HG02840 (cell line): ENCODE measurements around the gene CLDN9.

ENCODE experiments used
- ATAC-seq: cut with Tn5 transposase; IDR thresholded peaks from one replicate; pipeline ENCODE4 v1.9.1; 2021; ENCODE audit warnings: mild to moderate bottlenecking, moderate library complexity, moderate number of reproducible peaks; ENCODE audit not compliant: unreplicated experiment, low FRiP score

CLDN9 gene

DNA sequence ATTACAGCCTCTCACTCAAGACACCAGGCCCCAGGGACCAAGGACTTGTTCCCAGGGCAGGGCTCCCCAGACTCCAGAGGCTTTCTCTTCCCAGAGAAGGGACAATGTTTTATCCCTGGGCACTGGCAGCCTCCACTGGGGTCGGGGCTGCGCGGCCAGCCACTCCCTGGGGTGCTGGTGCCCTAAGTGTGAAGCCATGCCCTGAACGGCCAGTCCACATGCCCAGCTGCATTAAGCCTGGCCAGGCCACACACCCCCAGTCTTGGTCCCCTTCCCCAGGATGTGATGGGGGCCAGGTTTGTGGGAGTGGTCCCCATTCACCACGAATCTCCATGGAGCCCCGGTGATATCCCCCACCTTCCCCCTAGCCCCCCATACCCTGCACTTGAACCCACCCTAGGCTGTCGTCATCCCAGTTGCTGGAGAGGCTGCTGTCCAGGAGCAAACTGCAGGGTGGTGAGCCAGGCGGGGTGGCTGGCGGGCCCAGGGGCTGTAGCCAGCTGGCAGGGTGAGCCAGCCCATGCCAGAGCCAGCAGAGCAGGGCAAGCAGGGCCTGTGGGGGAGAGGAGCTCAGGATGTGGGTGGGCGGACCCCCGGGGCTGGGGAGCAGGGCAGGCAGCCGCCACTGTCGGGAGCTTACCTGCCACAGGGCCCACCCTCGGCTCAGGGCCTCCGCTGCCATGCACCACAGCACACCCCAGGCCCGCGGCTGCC lies 39.0 kb upstream of the CLDN9 start:
- ATAC-seq = no peak

DNA sequence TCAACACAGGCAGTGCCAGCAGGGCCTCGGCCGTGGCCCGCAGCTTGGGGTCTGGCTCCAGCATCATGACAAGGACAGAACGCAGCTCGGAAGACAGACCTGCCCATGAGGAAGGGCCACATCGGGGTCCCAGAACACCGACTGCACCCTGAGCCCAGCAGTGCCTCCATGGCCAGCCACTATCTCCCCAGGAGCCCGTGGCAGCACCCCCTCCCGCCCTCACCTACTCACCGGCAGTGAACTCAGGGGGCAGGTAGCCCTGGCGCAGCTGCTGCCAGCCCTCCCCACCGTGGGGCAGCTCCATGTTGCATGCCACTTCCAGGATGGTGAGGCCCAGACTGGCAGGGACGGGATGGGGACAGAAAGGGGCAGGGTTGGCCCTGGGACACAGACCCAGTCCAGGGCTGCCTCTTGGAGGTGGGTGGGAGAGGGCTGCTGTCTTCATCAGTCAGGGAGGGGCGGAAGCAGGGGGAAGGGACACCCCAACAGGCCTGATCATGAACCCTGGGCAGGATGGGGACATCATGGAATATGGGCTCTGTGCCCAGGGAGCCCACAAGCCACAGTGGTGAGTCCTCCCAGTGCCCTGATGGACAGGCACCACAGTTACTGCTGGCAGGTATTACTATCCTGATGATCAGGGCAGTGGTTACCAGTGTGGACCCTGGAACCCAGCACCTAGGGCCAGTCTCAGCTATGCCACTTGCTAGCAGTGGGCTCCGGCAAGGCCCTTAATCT lies 38.2 kb upstream of the CLDN9 start:
- no peak for ATAC-seq

DNA sequence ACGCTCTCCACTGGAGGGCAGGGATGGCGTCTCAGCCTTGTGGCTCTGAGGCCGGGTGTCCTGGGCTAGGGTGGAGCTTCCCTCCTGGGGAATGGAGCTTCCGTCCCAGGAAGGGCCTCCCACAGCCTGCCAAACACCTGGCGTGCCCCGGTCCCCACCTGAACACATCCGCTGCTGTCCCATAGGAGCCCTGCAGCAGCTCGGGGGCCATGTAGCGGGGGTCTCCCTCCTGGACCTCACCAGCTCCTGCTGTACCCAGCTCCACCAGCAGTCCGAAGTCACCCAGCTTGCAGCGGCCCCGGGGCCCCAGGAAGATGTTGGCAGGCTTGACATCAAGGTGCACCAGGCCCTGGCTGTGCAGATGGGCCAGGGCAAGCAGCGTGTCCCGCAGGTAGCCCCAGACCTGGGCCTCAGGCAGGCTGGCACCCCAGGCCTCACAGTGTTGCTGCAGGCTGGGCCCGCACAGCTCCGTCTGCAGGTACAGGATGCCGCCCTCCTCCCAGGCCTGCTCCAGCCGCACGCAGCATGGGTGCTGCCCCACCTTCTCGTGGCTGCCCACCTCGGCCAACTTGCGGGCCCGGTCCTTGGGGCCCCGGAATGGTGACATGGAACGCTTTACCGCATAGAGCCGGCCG lies 37.4 kb upstream of the CLDN9 start:
- ATAC-seq = no peak

DNA sequence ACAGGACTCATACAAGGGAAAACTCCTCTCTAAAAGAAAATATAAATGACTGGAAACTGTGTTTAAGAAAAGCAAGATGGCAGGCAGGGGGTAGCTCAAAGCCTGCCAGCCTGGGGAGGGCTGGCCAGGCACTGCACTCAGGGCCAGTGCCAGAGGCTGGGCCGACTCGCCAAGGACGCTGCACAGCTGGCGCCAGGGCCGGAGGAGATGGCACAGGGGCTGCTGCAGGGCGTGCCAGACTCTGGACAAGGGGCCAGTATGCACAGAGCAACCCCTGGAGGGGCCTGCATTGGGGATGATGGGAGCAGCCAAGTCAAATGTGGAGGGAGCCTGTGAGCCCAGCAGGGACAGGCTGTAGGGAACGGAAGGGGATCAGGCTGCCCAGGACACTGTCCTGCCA lies 36.5 kb upstream of the CLDN9 start:
- ATAC-seq = no peak

DNA sequence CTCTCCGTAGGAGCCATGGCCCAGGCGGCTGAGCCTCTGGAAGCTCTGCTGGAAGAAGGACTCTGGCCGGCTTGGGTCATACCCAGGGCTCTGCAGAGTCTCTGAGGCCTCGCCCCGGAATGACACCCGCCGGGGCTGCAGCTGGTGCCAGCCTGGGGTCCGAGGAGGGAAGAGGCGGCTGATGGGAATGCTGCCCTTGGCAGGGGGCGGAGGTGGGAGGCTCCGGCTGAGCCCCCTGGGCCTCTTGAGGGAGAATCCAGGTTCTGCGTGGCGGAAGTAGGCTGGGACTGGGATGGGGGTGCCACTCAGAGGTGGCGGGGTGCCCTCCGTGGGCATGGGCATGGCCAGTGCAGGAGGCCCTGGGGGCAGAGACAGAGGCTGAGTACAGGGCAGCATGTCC lies 36.0 kb upstream of the CLDN9 start:
- no peak for ATAC-seq

DNA sequence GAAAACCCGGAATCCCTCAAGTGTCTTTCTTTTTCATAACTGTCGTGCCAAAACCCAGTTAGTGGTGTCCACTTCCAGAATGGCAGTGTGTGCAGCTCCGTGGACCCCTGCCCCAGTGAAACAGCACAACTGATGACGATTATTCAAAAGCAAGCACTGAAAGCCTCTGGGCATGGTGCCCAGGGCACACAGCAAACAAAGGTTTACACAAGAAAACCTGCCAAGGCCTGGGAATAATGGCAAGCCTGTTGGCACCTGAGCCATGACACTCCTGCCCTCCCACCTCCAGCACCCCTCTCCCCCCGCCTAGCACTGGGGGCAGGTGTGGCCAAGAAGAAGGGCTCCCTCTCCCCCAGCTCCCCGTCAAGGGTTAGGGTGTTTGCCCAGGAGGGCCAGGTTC lies 35.3 kb upstream of the CLDN9 start:
- no peak for ATAC-seq

DNA sequence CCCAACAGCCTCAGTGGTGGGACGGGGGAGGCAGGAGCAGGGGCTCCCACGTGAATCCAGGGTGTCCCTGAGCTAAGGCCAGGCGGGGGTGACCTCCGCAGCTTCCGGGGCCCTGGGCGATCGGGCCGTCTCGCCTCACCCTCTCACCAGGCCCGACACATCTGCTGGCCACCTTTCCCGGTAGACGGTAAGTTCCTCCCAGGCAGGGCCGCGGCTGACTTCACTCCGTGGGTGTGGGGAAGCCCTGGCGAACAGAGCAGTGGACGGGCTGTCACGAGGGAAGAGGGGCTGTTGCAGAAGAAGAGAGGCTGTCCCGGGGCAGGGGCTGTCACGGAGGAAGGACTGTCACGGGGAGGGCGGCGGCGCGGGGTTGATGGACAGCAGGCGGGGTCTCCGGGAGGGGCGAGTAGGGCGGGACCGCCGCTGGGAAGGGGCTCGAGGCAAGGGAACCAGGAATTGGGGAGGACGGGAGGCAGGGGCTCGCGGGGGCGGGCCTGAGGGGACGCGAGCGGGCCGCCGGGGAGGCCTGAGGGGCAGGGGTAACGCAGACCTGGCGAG lies 33.0 kb upstream of the CLDN9 start:
- peak; percentile 1 for ATAC-seq

DNA sequence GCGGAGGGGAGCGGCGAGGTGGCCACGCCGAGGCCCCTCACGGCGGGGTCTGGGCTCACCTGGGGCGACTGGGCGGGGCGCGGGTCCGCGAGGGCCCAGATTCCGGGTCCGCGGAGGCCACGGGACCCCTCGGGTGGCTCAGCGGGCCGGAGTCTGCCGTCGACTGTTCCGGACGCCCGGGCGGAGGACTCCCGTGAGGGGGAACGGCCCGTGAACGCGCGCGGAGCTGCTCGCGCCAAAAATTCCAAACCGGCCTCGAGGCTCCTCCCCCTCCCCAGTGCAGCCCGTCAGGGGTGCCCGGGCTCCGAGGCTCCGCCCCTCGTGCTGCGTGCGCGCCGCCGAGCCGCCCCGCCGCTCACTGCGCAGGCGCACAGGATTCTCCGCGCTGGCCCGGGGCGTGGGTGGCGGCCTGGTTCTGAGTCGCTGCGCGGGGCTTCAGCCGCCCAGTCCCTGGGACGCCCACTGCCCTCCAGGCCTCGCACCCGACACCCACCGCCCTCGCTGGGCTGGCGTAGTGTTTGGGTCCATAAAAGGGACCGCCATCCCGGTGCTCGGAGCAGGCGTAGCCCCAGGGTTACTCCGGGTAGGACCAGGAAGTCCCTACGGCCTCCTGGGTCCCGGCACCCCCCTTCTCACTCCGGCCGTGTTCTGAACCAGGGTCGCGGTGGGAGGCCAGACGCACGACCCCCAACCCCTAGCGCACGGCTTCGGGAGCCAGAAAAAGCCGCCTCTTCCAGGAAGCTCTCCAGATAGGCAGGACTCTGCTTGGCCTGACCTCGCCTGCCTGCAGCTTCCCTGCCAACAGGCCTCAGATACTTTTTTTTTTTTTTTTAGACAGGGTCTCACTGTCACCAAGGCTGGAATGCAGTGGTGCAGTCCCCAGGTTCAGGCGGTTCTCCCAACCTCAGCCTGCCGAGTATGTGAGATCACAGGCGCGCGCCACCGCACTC lies 32.2 kb upstream of the CLDN9 start, which contains the start of gene PKMYT1:
PKMYT1 (minus strand) TSS at position 220 of the 950 bp plus-strand sequence. CDS start 789 bp downstream, outside the sequence.
- peak; percentile 71 for ATAC-seq

DNA sequence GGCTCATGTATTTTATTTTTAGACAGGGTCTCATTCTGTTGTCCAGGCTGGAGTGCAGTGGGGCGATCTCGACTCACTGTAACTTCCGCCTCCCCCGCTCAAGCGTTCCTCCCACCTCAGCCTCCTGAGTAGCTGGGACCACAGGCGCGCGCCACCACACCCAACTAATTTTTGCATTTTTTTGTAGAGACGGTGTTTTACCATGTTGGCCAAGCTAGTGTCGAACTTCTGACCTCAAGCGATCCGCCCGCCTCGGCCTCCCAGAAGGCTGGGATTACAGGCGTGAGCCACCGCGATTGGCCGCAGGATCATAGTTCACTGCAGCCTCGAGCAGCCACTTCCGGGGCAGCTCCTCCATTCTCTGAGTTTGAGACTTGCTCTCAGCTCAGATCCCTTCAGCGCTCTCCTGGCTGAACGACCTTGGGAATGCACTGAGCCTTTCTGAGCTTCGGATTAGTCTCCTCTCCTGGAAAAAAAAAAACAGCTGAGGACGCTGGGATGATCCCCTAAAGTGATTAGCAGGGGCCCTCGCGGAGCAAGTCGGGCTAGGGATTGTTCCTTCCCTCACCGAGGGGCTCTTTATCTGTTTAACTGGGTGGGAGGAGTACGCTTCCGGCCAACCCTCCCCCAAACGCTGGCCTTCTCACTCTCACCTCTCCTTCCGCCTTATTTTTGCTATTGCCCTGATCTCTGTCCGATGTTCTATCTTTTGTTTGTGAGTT lies 31.4 kb upstream of the CLDN9 start:
- no peak for ATAC-seq

DNA sequence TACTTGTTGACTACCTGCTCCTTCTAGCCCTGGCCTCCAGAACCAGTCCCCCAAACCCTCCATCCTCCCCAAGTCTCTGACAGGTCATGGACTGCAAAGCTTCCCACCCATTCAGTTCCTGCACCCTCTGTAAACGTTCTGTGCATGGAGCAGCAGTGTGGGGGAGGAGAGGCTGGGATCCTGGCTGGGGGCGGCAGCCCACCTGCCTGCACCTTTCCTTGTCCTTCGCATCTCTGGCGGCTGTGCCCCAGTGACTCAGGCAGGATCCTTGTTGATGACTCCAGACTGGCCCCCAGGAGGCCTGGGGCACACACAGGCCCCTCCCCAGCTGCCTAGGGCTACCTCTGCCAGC lies 30.8 kb upstream of the CLDN9 start:
- ATAC-seq = no peak

DNA sequence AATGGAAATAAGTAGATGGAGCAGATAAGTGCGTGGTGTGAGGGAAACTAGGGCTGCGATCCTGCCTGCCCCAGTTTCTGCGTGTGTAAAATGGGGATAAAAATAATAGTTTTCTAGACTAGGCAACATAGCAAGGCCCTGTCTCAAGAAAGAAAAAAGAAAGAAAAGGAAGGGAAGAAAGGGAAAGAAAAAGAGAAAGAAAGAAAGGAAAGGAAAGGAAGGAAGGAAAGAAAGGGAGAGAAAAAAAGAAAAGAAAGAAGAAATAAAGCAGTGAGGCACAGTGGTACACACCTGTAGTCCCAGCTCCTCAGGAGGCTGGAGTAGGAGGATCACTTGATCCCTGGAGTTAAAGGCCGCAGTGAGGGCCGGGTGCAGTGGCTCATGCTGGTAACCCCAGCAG lies 30.3 kb upstream of the CLDN9 start:
- no peak for ATAC-seq

DNA sequence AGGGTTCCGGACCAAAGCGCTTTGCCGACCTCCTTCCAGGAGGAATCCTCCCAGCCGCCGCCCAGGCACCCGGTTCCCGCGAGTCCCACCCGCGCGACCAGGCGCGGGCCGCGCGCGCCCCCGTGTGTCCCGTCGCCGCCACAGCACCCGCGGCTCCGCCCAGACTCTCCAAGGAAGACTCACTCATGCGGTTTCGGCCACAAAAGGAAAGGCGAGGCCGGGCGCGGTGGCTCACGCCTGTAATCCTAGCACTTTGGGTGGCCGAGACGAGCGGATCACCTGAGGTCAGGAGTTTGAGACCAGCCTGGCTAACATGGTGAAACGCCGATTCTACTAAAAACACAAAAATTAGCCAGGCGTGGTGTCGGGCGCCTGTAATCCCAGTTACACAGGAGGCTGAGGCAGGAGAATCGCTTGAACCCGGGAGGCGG lies 29.0 kb upstream of the CLDN9 start:
- ATAC-seq = no peak

DNA sequence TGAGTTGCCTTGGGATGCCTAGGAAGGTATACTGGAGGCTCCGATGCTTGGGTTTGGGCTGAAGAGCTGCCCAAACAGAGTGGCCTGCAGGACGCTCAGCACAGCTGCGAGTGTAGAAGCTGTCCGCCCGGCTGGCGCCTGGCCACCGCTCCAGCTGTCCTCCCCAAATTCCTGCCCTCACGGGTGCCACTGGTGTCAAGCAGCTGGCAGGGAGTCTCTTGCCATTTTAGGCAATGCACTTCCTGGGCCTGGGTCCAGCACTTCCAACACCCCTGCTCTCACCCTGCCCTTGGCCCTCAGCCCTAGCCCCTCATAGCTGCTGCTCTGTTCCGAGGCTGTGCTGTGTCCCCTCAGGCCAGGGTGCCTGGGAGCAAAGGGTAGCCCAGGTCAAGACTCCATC lies 27.3 kb upstream of the CLDN9 start:
- no peak for ATAC-seq

DNA sequence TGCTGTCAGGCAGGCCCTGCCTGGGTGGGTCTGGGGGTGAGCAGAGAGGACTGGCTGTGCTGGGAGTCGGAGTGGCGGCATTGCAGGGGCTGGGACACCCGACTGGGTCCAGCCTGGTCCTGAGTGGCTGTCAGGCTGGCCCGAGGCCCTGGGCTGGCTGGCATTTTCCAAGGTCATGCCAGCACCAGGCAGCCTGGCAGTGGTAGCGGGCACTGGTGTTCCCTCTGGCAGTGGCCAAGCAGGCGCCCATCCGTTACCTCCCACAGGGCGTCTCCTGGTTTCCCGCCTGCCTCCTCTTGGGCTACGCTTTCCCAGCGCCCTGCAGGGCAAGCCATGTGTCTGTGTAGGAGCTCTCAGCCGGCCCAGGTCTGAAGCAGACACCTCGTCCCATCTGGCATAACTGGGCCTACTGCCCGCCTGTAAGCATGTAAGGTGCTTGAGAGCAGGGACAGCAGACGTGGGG lies 26.8 kb upstream of the CLDN9 start:
- no peak for ATAC-seq

DNA sequence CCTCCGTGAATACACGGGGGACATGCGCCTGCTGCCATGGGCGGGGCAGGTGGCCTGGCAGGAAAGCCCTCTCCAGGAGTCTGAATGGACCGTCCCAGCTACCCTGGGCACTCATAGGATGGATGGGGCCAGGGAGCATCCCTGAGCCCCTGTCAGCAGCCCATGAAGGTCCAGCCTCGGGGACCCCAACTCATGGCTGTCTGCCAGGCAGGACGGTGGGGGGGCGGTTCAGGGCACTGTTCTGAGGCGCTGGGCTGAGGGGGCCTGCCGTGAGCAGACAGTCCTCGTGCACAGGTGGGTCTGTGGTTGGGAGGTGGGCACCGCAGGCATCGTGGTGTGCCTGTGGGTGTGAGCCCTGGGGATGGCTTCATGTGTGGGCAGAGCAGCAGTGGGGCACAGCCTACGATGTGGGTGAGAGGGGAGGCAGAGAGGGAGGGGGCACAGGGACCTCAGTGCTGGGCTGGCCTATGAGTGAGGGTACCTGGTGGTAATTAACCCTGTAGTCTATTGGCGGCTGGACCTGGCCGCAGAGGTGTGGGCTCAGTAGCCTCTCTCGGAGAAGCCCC lies 26.0 kb upstream of the CLDN9 start:
- ATAC-seq = no peak

DNA sequence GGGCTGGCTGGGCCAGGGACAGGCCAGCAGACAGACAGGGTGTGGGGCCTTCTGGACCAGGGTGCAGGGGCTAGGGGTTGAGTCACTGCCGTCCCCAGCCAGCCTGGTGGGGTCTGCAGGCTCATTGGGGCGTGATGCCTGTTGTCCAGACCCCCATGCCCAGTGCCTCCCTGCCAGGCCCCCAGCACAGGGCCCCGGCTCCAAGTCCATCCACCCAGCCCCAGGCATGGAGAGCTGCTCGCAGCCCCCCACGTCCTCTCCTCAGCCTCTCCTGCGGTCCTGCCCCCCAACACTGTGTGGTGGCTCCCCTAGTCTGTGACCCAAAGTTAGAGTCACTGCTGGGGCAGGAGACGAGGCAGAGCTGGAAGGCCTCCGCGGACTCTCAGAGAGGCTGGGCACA lies 25.4 kb upstream of the CLDN9 start:
- ATAC-seq = no peak

DNA sequence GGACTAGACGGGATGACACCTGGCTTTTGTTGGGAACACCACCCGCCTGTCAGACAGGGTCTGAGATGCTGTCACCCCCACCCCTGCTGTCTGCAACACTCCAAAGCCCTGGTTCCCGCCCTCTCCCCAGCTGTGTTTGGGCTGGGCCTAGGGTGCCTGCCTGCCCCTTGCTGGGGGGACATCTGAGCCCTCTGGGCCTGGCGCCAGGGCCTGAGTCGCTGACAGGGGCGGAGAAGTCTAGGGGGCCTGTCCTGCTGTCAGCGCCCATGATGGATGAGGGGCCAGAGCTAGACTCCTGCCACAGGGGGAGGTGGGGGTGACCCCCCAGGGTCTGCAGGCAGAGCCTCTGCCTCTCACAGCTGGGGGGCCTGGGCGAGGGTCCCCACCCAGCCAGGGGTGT lies 24.9 kb upstream of the CLDN9 start:
- ATAC-seq = no peak

DNA sequence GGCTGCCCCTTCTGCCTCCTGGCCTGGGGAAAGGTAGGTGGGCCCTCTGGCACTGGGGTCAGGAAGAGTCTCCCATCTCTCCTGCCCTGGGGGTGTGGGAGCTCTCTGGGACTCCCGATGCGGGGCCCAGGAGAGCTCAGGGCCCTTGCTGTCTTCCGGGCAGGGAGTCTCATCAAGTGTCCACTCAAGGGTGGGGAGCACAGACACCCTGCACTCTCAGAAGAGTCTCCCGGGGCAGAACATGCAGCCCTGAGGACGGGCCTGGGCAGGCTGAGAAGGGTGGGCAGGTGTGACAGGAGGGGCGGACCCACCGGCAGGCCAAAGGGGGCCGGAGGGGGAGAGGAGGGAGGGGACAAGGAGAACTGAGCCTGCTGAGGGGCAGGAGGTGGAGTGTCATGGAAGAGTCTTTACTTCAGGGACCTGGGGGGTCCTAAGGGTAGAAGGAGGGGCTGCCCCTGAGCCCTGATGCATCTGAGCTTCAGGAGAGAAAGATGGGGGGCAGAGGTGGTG lies 24.1 kb upstream of the CLDN9 start:
- no peak for ATAC-seq

DNA sequence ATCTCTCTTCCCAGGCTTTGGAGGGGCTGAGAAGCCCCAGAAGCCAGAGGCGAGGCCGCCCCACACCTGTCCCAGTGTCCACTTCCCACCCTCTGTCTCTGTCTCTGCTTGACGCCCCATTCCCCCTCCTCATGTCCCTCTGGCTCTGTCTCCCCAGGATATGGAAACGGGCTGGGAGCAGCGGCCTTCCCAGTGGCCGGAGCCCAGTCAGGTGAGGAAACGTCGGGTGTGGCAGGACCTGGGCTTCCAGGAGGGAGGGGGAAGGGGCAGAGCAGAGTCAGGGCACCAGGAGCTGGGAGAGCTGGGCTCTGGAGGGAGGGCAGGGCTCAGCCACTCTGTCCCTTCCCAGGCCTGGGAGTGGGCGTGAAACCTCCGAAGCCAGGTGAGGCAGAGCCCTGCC lies 21.8 kb upstream of the CLDN9 start:
- ATAC-seq = no peak
